LNCAP (cell line): ENCODE results near the gene UBE2F.

Source experiments
- CTCF ChIP-seq: fragments of 450-650 bp; IDR thresholded peaks from 2 replicates; pipeline ENCODE4 v1.5.1; 2017; ENCODE audit warnings: mild to moderate bottlenecking

Gene UBE2F

DNA sequence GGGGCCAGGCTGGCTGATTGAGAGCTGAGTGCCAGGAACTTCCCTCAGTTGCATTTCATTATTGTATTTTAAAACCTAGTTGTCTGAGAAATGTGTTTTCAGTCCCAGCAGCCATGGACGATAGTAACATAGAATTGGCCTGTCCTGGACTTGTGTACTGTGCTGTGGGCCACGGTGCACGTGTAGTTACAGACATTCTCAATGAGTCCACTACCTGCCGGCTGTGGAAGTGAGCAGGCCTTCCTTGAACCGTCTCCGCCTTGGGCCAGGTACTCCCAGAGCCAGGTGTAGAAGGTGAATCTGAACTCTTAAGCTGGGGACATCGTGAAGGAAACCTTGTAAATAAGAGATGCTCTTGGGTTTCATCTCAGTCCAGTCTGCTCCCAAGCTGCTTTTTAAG lies 47.0 kb downstream of the UBE2F start:
- no peak for TF ChIP-seq CTCF

DNA sequence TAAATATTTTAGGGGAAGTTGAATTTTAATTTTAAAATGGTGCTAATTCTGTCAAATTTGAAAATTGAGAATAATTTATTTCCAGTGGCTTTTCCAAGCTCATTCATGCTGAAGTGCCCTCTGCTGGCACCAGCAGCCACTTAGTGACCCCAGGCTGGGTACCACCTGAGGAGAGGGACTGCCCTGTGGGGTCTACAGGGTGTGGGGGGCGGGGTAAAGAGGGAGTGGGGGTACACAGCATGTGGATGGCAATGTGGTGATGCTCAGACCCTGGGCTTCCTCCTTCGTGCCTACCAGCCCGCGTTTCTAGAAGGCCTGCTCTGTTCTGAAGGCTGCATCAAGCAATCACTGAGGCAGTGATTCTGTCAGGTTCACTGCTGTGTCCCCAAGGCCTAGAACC lies 48.9 kb downstream of the UBE2F start:
- peak; percentile 27; the same call in 1 of the 2 replicates for TF ChIP-seq CTCF

DNA sequence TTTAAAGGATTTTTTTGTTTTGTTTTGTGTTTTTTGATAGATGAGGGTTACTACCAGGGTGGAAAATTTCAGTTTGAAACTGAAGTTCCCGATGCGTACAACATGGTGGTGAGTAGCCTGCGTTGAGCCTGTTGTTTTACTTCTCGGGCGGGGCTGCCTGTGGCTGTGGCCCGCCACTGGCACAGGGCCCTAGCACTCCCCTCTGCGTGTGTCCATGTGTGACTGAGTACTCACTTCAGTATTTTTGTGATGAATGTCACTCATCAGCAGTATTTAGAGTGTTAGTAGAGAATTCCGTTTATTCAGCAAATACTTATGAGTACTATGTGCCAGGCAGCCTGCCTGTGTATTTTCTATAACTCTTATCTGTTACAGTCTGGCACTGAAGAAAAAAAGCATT lies 49.7 kb downstream of the UBE2F start:
- TF ChIP-seq CTCF, result no peak

GRCh38 chr2:238019962-238020361 lies 53.1 kb downstream of the UBE2F start:
- TF ChIP-seq CTCF, result no peak

GRCh38 chr2:238020816-238021215 lies 54.0 kb downstream of the UBE2F start:
- no peak for TF ChIP-seq CTCF

DNA sequence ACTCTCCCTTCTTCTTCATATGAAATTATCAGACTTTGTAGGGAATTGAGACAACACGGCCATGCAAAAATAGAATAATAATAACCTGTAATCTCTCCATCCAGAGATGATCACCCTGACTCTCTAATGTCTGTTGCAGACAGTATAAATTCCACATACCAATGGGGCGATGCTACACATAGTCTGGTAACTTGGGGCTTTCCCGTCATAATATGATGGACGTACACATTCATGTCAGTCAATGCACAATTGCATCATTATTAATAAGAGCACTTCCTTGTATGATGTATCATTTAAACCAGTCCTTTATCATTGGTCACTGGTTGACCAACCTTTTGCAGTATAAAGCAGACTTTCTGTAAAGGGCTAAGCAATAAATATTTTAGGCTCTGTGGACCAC lies 54.5 kb downstream of the UBE2F start:
- TF ChIP-seq CTCF, result no peak

GRCh38 chr2:238022594-238023157 lies 55.9 kb downstream of the UBE2F start:
- TF ChIP-seq CTCF, result no peak

- TF ChIP-seq CTCF, result no peak
These were observed 56.8 kb downstream of the UBE2F start for GRCh38 chr2:238023608-238024007.
